GM19025 (cell line): Measurements from ENCODE around the gene DYRK1A.
"Not testable (repeated sequence)": the region's sequence is repeated elsewhere in the genome, so short reads cannot be mapped to it uniquely, and the experiment has no call there.

ENCODE experiments used
- ATAC-seq: cut with Tn5 transposase; IDR thresholded peaks from one replicate; pipeline ENCODE4 v1.9.1; 2021; ENCODE audit warnings: mild to moderate bottlenecking, low read depth, moderate library complexity; ENCODE audit not compliant: unreplicated experiment

Gene DYRK1A

DNA sequence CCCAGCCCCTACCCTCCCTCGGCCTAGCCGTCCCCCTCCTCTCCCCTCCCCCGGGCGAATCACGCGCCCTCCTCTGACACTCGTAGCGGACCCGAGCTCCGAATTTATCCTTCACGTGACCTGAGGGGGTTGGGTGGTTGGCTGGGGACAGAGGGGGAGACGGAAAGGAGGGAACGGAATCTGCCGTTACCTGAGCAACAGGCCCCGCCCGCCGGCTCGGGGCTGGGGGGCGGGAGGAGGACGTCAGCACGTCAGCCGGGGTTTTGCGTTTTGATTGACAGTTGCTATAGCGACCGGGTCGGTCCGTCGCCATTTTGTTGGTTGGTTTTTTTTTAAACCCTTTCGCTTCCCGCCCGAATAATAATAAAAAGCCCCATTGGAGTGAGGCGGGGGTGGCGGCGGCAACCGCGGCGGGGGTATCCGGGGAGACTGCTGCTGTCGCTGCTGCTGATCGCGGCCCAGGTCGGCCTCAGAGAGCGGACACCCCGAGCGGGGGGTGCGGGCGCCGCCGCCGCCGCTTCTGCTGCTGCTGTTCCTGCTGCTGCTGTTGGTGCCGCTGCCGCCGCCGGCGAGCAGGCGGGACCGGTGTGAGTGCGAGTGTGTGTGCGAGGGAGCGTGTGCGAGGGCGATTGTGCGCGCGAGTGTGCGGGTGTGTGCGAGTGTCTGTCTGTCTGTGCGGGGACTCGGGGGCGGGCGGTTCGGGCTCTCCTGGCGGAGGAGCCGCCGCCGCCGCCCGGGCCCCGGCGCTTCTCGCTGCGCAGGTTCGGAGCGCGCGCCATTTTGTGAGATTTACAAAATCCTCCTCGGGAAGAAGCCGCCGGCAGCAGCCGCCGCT is at the start of gene DYRK1A:
DYRK1A (plus strand) TSS at position 292 of the 835 bp plus-strand sequence. CDS start 53,602 bp downstream, outside the sequence.
- peak; percentile 64 for ATAC-seq

DNA sequence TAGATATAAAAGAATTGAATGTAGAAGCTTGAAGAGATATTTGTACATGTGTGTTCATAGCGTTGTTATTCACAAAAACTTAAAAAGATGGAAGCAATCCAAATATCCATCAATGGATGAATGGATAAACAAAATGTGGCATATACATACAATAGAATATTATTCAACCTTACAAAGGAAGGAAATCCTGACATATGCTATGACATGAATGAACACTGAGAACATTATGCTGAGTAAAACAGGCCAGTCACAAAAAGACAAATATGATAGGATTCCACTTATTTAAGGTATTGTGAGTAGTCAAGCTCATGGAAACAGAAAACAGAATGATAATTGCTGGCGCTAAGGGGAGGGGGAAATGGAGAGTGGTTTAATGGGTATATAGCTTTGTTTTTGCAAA is 47.0 kb upstream of the DYRK1A start:
- ATAC-seq = no peak

DNA sequence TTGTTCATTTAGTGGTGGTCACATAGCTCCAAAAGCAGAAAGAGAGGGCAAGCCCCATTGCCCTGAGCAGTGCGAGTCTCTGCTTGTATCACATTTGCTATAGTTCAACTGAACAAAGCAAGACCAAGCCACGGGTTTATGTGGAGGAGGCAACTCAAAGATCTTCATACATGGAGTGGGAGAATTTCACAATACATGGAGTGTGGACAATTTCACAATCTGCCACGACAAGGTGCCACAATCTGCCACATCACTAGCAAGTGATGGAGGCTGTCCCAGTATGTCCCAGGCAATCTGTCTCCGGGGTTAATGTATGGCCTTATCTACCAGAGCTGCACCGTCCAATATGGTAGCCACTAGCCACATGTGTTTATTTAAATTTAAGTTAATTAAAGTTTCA is 44.5 kb upstream of the DYRK1A start:
- no peak for ATAC-seq

DNA sequence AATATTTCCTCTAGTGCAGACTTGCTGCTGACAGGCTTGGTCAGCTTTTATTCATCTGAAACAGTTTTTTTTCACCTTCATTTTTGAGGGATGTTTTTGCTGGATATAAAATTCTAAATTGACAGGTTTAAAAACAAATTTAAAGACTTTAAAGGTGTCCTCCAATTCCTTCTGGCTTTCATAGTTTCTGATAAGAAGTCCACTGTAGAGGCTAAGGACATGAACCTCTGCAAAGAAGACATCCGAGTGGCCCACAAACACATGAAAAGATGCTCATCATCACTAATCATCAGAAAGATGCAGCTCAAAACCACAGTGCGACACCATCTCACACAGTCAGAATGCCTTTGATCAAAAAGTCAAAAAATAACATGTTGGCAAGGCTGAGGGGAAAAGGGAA is 42.0 kb upstream of the DYRK1A start:
- no peak for ATAC-seq

DNA sequence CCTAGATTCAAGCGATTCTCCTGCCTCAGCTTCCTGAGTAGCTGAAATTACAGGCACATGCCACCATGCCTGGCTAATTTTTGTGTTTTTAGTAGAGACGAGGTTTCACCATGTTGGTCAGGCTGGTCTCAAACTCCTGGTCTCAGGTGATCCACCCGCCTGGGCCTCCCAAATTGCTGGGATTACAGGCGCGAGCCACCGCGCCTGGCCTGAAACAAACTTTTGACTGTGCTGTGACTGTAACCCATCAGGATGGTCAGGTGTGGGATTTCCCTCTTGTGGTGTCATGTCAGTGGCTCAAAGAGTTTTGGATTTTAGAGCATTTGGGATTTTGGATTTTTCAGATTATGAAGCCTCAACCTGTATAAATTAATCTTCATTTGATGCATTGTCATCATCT is 38.4 kb upstream of the DYRK1A start:
- ATAC-seq = not testable (repeated sequence)

DNA sequence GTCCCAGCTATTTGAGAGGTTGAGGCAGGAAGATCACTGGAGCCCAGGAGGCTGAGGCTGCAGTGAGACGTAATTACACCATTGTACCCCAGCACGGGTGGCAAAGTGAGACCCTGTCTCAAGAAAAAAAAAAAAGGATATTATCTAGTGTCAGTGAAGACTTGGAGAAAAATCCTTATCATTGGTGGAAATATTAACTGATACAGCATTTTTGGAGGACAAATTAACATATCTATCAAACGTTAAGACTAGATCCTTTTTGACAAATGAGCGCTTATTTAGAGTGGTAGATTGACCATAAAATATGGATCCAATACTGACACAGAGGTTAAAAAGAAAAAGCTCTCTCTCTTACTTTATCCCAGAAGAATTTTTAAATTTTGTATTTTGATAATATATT is 35.2 kb upstream of the DYRK1A start:
- no peak for ATAC-seq

DNA sequence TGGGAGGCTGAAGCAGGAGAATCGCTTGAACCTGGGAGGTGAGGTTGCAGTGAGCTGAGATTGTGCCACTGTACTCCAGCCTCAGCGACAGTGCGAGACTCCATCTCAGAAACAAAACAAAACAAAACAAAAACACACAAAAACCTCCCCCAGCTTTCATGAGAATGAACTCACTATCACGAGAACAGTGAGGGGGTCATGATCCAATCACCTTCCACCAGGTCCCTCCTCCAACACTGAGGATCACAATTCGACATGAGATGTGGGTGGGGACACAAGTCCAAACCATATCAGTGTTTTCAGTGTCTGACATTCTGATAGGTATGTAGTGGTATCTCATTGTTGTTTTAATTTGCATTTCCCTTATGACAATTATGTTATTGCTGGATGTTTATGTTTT is 31.5 kb upstream of the DYRK1A start:
- ATAC-seq = no peak

DNA sequence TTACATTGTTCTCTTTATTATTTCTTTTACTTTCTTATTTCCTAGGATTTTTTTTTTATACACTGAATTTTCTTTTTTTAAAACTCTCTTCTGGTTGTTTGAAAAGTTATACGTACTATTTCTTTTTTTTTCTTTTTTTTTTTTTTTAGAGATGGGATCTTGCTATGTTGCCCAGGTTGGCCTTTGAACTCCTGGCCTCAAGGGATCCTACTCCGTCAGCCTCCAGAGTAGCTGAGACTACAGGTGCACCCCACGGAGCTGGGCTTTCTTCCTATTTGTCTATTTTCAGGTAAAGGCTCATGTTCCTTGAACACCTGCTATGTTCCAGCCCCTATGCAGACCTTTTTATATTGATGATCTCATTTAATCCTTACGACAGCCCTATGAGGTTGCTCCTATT is 29.4 kb upstream of the DYRK1A start:
- no peak for ATAC-seq

DNA sequence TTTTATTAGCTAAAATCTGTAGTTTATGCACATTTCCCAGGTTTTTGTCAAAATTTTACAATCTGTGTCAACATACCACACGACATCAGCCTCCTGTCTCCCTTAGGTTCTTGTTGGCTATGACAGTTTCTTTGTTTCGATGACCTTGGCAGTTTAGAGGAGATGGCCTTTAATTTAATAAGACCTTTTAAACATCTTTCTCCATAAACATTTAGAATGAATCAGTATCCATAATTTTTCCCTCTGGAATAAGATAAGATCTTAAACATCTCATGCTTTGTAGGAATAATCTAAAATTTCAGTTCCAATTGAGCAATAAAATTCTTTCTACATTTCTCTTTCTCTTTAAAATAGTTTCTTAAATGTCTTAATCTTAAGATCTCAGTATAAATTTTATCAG is 28.7 kb upstream of the DYRK1A start:
- ATAC-seq = no peak

DNA sequence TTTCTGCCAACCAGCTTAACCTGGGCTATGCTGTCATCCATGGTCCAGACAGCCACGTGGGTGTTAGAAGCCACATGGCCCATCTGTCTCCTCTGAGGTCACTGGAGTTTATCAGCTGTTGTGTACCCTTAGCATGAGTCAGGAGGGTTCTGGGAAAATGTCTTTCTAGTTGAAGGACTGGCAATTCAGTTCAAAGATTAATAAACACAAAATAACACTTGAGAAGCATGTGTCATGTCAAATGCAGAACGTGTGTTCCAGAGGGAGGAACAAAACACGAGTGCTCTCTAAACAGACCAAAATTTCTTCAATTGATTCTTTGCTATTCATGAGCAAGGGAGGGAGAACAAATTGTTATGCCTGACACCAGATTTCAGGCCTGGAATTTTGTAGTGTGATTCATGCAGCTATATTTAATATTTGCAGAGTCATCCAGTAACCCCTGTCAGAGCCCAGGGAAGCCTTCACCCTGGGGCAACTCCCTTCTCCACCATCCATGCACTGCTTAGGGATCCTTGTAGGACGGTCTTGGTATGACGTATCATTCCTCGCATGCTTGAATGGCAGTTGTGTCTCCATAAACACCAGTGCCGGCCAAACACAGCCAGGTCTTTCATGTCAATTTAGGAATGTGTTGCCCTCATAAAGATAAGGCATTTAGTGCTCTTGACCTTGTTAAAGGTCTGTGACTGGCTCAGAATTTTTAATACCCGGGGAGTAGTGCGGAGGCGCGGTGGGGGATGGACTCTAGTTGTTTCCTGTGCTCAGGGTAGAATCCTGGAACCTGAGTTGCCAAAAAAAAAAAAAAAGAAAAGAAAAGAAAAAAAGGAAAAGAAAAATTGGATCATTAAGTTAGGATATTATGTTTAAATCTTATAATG is 27.7 kb upstream of the DYRK1A start:
- no peak for ATAC-seq

DNA sequence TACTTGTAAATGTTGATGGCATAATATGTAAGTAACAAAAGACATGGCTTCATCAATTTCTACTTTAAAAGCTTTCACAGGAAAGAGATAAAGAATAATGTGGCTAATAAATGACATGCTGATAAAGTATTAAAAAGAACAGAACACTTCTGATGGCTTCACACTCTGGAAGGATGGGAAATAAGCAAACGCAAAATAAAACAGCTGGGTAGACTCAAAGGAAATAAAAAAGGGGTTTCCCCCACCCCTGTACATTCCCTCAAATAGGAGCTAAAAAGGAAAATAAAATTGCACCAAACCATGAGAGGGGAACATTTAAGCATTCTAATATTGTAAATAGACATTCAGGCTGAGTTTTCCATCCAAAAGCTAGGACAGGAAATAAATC is 27.0 kb upstream of the DYRK1A start:
- no peak for ATAC-seq

DNA sequence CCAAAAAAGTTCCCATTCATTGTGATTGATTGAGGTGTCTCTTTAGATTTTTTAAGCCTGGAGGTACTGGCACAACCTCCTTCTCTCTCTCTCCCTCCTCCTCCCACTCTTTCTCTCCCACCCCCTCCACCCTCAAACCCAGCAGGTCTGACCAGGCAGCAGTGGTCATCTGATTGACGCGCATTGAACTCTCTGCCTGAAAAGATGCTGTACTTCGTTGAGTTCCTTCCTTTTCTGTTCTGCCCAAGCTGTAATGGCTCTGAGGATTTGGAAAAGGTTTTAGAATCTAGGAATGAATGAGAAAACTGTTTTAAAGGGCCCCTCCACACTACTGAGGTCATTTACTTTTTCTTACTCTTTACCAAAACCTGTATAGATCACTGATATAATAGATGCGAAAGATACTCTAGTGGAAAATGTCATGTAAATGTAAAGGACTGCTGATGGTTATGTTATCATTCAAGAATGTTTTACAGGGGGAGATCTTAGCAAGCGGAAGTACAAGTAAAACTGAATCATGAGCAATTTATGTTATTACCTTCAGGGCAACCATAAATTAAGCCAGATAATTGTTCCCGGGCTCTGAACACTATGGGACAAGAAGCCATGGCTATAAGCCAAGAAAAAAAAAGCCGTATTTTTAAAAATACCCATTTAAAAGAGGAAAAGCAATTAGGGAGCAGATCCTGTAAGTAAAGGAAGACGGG is 25.2 kb upstream of the DYRK1A start:
- no peak for ATAC-seq

DNA sequence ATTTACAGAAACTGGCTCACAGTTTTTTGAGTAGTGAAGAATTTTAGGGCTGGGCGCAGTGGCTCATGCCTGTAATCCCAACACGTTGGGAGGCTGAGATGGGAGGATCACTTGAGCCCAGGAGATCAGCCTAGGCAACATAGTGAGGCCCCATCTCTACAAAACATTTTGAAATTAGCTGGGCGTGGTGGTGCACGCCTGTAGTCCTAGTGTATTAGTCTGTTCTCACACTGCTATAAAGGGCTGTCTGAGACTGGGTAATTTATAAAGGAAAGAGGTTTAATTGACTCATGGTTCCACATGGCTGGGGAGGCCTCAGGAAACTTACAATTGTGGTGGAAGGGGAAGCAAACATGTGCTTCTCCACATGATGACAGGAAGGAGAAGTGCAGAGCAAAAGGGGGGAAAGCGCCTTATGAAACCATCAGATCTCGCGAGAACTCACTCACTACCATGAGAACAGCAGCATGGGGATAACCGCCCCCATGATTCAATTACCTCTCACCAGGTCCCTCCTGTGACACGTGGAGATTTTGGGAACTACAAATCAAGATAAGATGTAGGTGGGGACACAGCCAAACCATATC is 24.4 kb upstream of the DYRK1A start:
- no peak for ATAC-seq

DNA sequence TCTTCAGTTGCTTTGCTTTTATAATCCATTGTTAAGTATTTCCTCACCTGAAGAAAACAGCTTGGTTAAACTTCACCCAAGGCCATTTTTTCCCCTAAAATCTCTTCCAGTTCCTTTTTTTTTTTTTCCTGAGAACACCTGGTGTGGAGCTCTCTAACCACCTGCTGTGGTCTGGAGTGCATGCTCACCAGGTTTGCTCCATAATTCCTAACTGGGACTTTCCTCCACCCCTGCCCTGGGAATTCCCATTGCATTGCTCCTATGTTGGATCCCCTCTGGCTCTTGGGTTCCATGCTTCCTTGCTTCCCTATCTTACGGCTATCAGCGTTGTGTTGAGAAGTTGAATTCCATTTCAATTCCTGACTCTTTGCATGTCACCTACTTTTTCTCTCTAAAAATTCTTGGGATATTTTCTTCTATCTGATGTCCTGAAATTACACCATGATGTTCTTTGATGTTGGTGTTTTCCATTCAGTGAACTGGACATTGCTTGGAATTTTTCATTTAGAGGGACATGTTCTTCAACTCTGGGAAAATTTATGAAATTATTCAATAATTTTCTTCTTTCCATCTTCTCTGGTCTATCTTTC is 19.6 kb upstream of the DYRK1A start:
- no peak for ATAC-seq

DNA sequence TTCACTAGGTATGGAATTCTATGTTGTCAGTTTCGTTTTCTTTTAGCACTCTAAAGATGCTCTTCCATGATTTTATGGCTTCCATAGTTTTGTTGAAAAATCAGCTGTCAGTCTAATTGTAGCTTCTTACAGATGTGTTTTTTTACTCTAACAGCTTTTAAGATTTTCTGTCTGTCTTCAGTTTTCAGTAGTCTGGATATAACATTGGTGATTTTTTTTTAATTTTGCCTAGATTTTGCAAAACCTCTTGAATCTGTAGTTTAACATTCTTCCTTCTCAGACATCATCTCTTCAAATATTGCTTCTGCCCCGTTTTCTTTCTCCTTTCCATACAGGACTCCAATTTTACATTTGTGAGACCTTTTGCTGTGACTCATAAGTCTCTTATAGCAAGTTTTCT is 17.9 kb upstream of the DYRK1A start:
- no peak for ATAC-seq

DNA sequence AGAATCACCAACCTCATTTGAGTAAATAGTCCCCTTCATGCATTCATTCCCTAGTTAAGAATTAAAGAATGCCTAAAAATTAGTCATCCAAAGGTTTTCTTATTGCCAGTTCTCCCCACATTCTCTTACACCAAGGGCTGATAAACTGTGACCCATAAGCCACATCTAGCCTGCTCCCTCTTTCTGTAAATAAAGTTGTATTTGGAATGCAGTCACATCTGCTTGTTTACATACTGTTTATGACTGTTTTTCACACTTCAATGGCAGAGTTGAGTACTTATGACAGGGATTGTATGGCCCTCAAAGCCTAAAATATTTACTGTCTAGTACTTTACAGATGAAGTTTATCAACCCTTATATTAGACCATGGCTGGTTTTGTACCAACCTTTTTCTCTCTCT is 16.1 kb upstream of the DYRK1A start:
- no peak for ATAC-seq

DNA sequence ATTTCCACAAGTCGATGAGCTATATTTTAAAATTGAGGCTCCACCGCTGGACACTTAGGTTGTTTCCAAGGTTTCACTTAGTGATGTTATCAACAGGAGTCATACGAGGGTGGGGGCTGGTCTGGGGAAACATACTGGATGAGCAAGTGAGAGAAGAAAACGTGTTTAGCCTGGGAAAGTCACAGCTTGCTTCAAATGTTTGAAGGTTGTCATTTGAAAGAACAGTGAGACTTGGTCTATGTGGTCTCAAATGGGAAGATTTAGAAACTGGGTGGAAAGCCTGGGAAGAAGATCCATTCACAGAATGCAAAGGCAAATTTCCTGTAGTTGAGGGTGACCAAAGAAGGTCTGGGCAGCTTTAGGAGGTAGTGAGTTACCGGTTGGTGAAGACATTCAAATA is 9.9 kb upstream of the DYRK1A start:
- ATAC-seq = no peak

DNA sequence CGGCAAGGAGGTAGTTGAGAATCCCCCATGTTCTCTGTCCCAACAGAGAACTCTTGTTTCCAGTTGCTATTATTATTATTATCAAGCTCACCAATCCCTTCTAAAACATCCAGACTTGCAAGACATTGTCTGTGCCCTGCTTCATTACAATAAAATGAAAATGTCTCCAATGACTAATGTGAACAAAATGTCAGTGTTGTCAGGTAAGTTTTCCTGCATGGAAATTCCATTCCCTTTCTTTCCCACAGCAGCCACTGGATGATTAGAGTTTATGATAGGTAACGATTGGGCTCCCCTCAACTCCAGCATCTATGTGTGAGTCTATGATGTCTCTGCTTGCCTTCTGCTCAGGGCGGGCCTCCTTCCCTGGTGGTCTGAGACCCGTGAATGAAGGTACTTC is 8.9 kb upstream of the DYRK1A start:
- ATAC-seq = no peak

DNA sequence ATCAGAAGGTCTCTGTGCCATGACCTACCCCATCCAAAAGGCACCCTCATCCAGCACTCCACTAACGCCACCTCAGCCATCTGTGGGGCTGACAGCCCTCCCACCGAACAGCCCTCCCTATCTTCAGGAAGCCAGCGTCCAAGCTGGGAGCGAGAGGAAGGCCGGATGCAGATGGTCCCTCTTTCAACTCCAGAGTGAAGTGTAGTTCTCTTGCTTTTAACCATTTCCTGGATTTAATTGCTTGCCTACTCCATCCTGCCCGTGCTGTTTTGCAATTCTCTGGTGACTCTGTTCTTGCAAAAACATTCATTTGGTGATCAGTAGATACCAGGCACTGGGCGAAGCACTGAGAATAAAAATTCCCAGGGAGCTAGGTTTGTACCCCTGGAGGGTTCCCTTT is 8.2 kb upstream of the DYRK1A start:
- ATAC-seq = no peak

DNA sequence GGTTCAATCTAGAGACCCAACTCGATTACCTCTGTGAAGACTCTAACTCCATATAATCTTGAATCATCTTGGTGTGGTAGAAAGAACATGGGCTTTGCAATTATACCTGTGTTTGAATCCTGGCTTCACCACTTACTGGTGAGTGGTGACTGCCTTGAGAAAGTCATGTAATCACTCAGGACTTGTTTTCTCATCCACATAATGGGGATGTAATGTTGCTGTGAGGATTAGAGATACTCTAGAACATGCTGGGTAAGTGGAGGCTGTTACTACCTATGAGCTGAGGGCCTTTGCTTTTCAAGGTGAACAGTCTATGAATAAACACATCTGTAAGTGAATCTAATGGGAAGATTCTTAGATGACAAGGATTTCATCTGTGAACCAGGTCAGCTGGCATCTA is 2.6 kb upstream of the DYRK1A start:
- no peak for ATAC-seq
